H1 (cell line): ENCODE data around the gene RGS6. TPM values are rescaled to one million over a fixed set of nuclear protein-coding genes. Genes with fewer than 3 reads are reported as not detected.

Experiments used
- CTCF ChIA-PET: fragments of 300-600 bp; sonication (Branson Sonifier 250); formaldehyde crosslinking; loops from one replicate; lab custom pipeline; 2021; ENCODE audit not compliant: partially characterized antibody; lab: Charles Lee
- POLR2A ChIA-PET: fragments of 300-600 bp; sonication (Branson Sonifier 250); formaldehyde crosslinking; loops from one replicate; lab custom pipeline; 2021; ENCODE audit warnings: inconsistent platforms; ENCODE audit not compliant: partially characterized antibody; lab: Charles Lee
- DNase-seq, 2 experiments: peaks; one replicate each; pipeline versions ENCODE4 v3.0.0 to v3.0.0-alpha.2; 2010 to 2022; ENCODE audit warnings: low spot score in 2 of 2, low read depth in 1 of 2, mixed read lengths in 1 of 2
- FAIRE-seq: peaks from 2 replicates; lab custom pipeline; 2011; peaks lifted over from hg19 to GRCh38; lab: Jason Lieb, UNC
- H2AFZ ChIP-seq: 2 replicates; pipeline ENCODE4 v1.8.1; 2012; ENCODE audit warnings: low read length, inconsistent platforms
- H2AK5ac ChIP-seq: 2 replicates; pipeline ENCODE4 v1.6.1; 2013; ENCODE audit warnings: low read depth, low read length
- H2BK120ac ChIP-seq: replicated peaks from 2 replicates; pipeline ENCODE3; 2013; ENCODE audit warnings: low read depth, low read length, inconsistent platforms
- H2BK12ac ChIP-seq: 2 replicates; pipeline ENCODE4 v1.6.1; 2013; ENCODE audit warnings: low read depth, low read length
- H2BK15ac ChIP-seq: 2 replicates; pipeline ENCODE4 v1.6.1; 2013; ENCODE audit warnings: low read length
- H2BK20ac ChIP-seq: 2 replicates; pipeline ENCODE4 v1.6.1; 2013; ENCODE audit warnings: low read length
- H2BK5ac ChIP-seq: 2 replicates; pipeline ENCODE4 v1.6.1; 2013; ENCODE audit warnings: low read depth, low read length
- H3K14ac ChIP-seq: 2 replicates; pipeline ENCODE4 v1.6.1; 2013; ENCODE audit warnings: inconsistent platforms; ENCODE audit not compliant: insufficient read length
- H3K18ac ChIP-seq: 2 replicates; pipeline ENCODE4 v1.6.1; 2013; ENCODE audit warnings: low read length; ENCODE audit errors: extremely low read depth
- H3K23ac ChIP-seq: 2 replicates; pipeline ENCODE4 v1.6.1; 2013; ENCODE audit warnings: inconsistent platforms; ENCODE audit not compliant: insufficient read length
- H3K23me2 ChIP-seq: 2 replicates; pipeline ENCODE4 v1.6.1; 2013; ENCODE audit warnings: low read depth, low read length
- H3K27ac ChIP-seq: 2 replicates; pipeline ENCODE4 v1.6.1; 2011; ENCODE audit warnings: low read depth, low read length, inconsistent platforms
- H3K27me3 ChIP-seq, 4 experiments: replicated peaks in 1 of 4; 1 replicate in 1 of 4; 2 replicates in 3 of 4; pipeline versions ENCODE4 v1.6.1 to v1.8.1; 2011 to 2013; ENCODE audit warnings: low read length in 3 of 4, mild to moderate bottlenecking in 3 of 4, inconsistent platforms in 2 of 4, mixed read lengths in 2 of 4, moderate library complexity in 1 of 4; ENCODE audit not compliant: control insufficient read depth in 3 of 4, insufficient read depth in 3 of 4; ENCODE audit errors: extremely low read depth in 1 of 4
- H3K36me3 ChIP-seq, 4 experiments: 2 replicates each; pipeline versions ENCODE4 v1.6.1 to v1.8.1; 2011 to 2013; ENCODE audit warnings: mild to moderate bottlenecking in 4 of 4, low read length in 3 of 4, moderate library complexity in 2 of 4, control low read depth in 1 of 4, inconsistent platforms in 1 of 4; ENCODE audit not compliant: insufficient read depth in 4 of 4, control insufficient read depth in 2 of 4
- H3K4ac ChIP-seq: replicated peaks from 2 replicates; pipeline ENCODE3; 2013; ENCODE audit warnings: low read length, low read depth, mixed read lengths, inconsistent platforms; ENCODE audit not compliant: insufficient read length
- H3K4me1 ChIP-seq, 4 experiments: replicated peaks in 1 of 4; 1 replicate in 1 of 4; 2 replicates in 3 of 4; pipeline versions ENCODE4 v1.6.1 to v1.8.1; 2011 to 2013; ENCODE audit warnings: low read length in 3 of 4, inconsistent platforms in 2 of 4, mixed read lengths in 1 of 4; ENCODE audit not compliant: insufficient read depth in 4 of 4, control insufficient read depth in 3 of 4
- H3K4me2 ChIP-seq, 2 experiments: 2 replicates each; pipeline versions ENCODE4 v1.6.1 to v1.8.1; 2011 to 2013; ENCODE audit warnings: low read depth in 2 of 2, low read length in 2 of 2, control low read depth in 1 of 2, inconsistent platforms in 1 of 2, mild to moderate bottlenecking in 1 of 2; ENCODE audit not compliant: insufficient read depth in 1 of 2
- H3K4me3 ChIP-seq, 4 experiments: fragments of 200-600, 300-600 bp in 1 of 4; sonication (generic), shearing (Covaris generic), sonication (Bioruptor Twin) in 1 of 4; 2 replicates each; pipeline versions ENCODE4 v1.5.1 to v1.8.1; 2011 to 2016; ENCODE audit warnings: low read length in 4 of 4, low read depth in 3 of 4, control low read depth in 2 of 4, inconsistent platforms in 2 of 4, mild to moderate bottlenecking in 2 of 4, mixed read lengths in 1 of 4, moderate library complexity in 1 of 4; ENCODE audit not compliant: insufficient read depth in 2 of 4; ENCODE audit errors: extremely low read depth in 1 of 4
- H3K56ac ChIP-seq: replicated peaks from 2 replicates; pipeline ENCODE3; 2013; ENCODE audit warnings: low read depth, mild to moderate bottlenecking, mixed read lengths, low read length, inconsistent platforms; ENCODE audit not compliant: insufficient read length
- H3K79me1 ChIP-seq: 2 replicates; pipeline ENCODE4 v1.6.1; 2013; ENCODE audit warnings: low read depth, low read length, control low read depth
- H3K79me2 ChIP-seq, 2 experiments: 2 replicates each; pipeline versions ENCODE4 v1.6.1 to v1.8.1; 2012 to 2013; ENCODE audit warnings: low read length in 2 of 2, mild to moderate bottlenecking in 2 of 2, inconsistent platforms in 1 of 2; ENCODE audit not compliant: insufficient read depth in 2 of 2, control insufficient read depth in 1 of 2
- H3K9ac ChIP-seq, 4 experiments: replicated peaks in 1 of 4; 1 replicate in 1 of 4; 2 replicates in 3 of 4; pipeline versions ENCODE4 v1.6.1 to v1.8.1; 2011 to 2013; ENCODE audit warnings: low read depth in 3 of 4, low read length in 3 of 4, control low read depth in 2 of 4, mild to moderate bottlenecking in 2 of 4, moderate library complexity in 2 of 4, inconsistent platforms in 1 of 4; ENCODE audit errors: extremely low read depth in 1 of 4
- H3K9me3 ChIP-seq, 2 experiments: 2 replicates each; pipeline versions ENCODE4 v1.6.1 to v1.8.1; 2012 to 2013; ENCODE audit warnings: mild to moderate bottlenecking in 2 of 2, moderate library complexity in 2 of 2, control low read depth in 1 of 2, inconsistent platforms in 1 of 2, low read depth in 1 of 2, low read length in 1 of 2, mixed read lengths in 1 of 2; ENCODE audit not compliant: insufficient read depth in 2 of 2
- H4K20me1 ChIP-seq, 2 experiments: replicated peaks in 1 of 2; 2 replicates each; pipeline versions ENCODE3 to v1.8.1; 2011 to 2013; ENCODE audit warnings: inconsistent platforms in 2 of 2, low read length in 2 of 2, mild to moderate bottlenecking in 1 of 2; ENCODE audit not compliant: insufficient read depth in 2 of 2, control insufficient read depth in 1 of 2
- H4K5ac ChIP-seq: 2 replicates; pipeline ENCODE4 v1.6.1; 2013; ENCODE audit warnings: low read length, low read depth, mixed read lengths, inconsistent platforms; ENCODE audit not compliant: insufficient read length
- H4K8ac ChIP-seq: 2 replicates; pipeline ENCODE4 v1.8.0; 2013; ENCODE audit warnings: mild to moderate bottlenecking, moderate library complexity, low read length, inconsistent platforms; ENCODE audit not compliant: insufficient read depth; ENCODE audit errors: extremely low read depth
- H4K91ac ChIP-seq: replicated peaks from 2 replicates; pipeline ENCODE3; 2013; ENCODE audit warnings: low read length, mixed read lengths, inconsistent platforms; ENCODE audit not compliant: insufficient read length
- ASH2L ChIP-seq: fragments of 200-600, 300-600 bp; sonication (generic); IDR thresholded peaks from one replicate; pipeline ENCODE4 v1.7.1; 2017; ENCODE audit warnings: low read length
- BCL11A ChIP-seq, 2 experiments: IDR thresholded peaks; one replicate each; pipeline ENCODE4 v1.6.1; 2011; ENCODE audit warnings: low read depth in 2 of 2, low read length in 2 of 2, mild to moderate bottlenecking in 2 of 2
- CHD2 ChIP-seq: IDR thresholded peaks from 2 replicates; pipeline ENCODE4 v1.6.1; 2012; ENCODE audit warnings: low read length, improper control_type of control experiment
- KDM1A ChIP-seq: fragments of 200-600, 300-600 bp; sonication (generic); IDR thresholded peaks from 2 replicates; pipeline ENCODE4 v1.7.1; 2016; ENCODE audit warnings: mild to moderate bottlenecking, low read length, borderline replicate concordance
- RBBP5 ChIP-seq: IDR thresholded peaks from 2 replicates; pipeline ENCODE4 v1.7.1; 2012; ENCODE audit warnings: low read depth, mild to moderate bottlenecking, inconsistent platforms, low read length, moderate library complexity, borderline replicate concordance
- RNF2 ChIP-seq: fragments of 200-900, 300-1000 bp; sonication (generic); IDR thresholded peaks from 2 replicates; pipeline ENCODE4 v1.7.1; 2016; ENCODE audit warnings: borderline replicate concordance, low read depth, mild to moderate bottlenecking, antibody characterized with exemption, low read length; ENCODE audit not compliant: poor library complexity, severe bottlenecking; ENCODE audit errors: missing control alignments
- SIN3A ChIP-seq, 2 experiments: IDR thresholded peaks in 1 of 2; conservative IDR thresholded peaks in 1 of 2; 2 replicates each; pipeline ENCODE4 v1.6.1; 2011 to 2012; ENCODE audit warnings: low read length in 2 of 2, improper control_type of control experiment in 1 of 2, low read depth in 1 of 2, mild to moderate bottlenecking in 1 of 2
- SP1 ChIP-seq: IDR thresholded peaks from 2 replicates; pipeline ENCODE4 v1.6.1; 2011; ENCODE audit warnings: low read depth, low read length
- SP2 ChIP-seq: IDR thresholded peaks from 2 replicates; pipeline ENCODE4 v1.6.1; 2012; ENCODE audit warnings: mild to moderate bottlenecking, low read length, inconsistent platforms
- SRF ChIP-seq: IDR thresholded peaks from 2 replicates; pipeline ENCODE4 v1.6.1; 2011; ENCODE audit warnings: mild to moderate bottlenecking, low read depth, low read length, moderate library complexity
- WGBS, 2 experiments: shearing (Covaris generic) in 1 of 2; methylation state at CpG; one replicate each; pipeline versions ENCODE4 v1.1.6 to v1.1.7; 2013 to 2015; ENCODE audit warnings: low lambda C conversion rate in 2 of 2, mixed read lengths in 2 of 2, inconsistent platforms in 1 of 2, low coverage in 1 of 2, missing lambda C conversion rate in 1 of 2; ENCODE audit not compliant: insufficient replicate concordance in 2 of 2, insufficient coverage in 1 of 2, insufficient read length in 1 of 2; ENCODE audit errors: extremely low coverage in 1 of 2, missing lambda C conversion rate in 1 of 2; 5-methylcytosine and 5-hydroxymethylcytosine counted together
- polyA plus RNA-seq, 7 experiments: library from polyadenylated mRNA; depleted of rRNA in 3 of 7; stranded (reverse) in 5 of 7; unstranded in 2 of 7; fragments of >200 nt in 5 of 7; fragments of 200-250 nt in 2 of 7; gene quantifications; 1 replicate in 5 of 7; 2 replicates in 1 of 7; 4 replicates in 1 of 7; pipeline versions ENCODE4 v1.2.1 to v1.2.3, GENCODE V29; 2011 to 2013; ENCODE audit warnings: missing spikeins in 2 of 7, mixed read lengths in 2 of 7
- total RNA-seq: library from RNA; stranded (reverse); fragmentation: NEBNext Ultra II Directional; extraction: Animal tissue kit (Norgen Biotek cat#: 25700); gene quantifications from 2 replicates; pipeline ENCODE4 v1.2.1, GENCODE V29; 2021
- TF ChIP-seq, protein P1 (sequence below): IDR thresholded peaks from 2 replicates; pipeline ENCODE4 v1.6.1; 2012; ENCODE audit warnings: low read length, inconsistent platforms
- TF ChIP-seq, protein P2 (sequence below): IDR thresholded peaks from 2 replicates; pipeline ENCODE4 v1.6.1; 2011; ENCODE audit warnings: low read length, improper control_type of control experiment

Gene RGS6
- total and polyA plus RNA-seq, 2 of the 8 experiments (the other 6 are each of a cell fraction or from before 2014, with no cell fraction given) = 0.26 to 1.1 TPM

DNA sequence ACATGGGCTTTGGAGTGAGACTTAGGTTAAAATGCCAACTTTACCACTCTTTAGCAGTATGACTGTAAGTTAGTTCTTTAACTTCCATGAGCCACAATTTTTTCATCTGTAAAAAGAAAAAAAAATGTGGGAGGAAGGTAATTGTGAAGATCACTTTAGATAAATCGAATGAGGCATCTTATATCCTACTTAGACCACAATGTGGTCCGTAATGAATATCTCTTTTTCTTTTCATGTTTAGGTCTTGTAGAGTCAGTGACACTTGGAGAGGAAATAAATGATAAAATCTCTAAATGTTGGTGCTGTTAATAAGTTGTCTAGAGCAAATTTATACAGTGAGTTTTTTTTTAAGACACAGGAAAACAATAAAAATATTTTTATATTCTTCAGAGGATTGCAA, 34.3 kb downstream of the RGS6 start:
- no peak overlapping the region for H3K27ac ChIP-seq
- DNase-seq (no peak), FAIRE-seq (no peak)
- no peak overlapping the region for H3K14ac ChIP-seq
- H2BK20ac ChIP-seq = no peak overlapping the region
- no peak overlapping the region for H4K5ac ChIP-seq
- H4K8ac ChIP-seq = no peak overlapping the region
- H3K56ac ChIP-seq = no peak overlapping the region
- no peaks in the 10 kb centered on the region for H4K20me1 ChIP-seq
- peaks cover 0 to 2% (median under 1%) of the 10 kb centered on the region in 4 experiments; a peak in 2 of 7 replicates for H3K27me3 ChIP-seq
- POLR2A ChIA-PET = no interaction called here
- no peak overlapping the region for H2AK5ac ChIP-seq
- H3K23me2 ChIP-seq = no peaks in the 10 kb centered on the region
- no peak overlapping the region for H3K18ac ChIP-seq
- no peak overlapping the region for H2BK12ac ChIP-seq
- H3K4me2 ChIP-seq = no peak overlapping the region
- H3K79me2 ChIP-seq = no peaks in the 10 kb centered on the region
- no peak overlapping the region for H3K9ac ChIP-seq
- H3K79me1 ChIP-seq = no peaks in the 10 kb centered on the region
- no peak overlapping the region for H3K4ac ChIP-seq
- no peaks in the 10 kb centered on the region for H3K4me1 ChIP-seq
- no peak overlapping the region for H2BK120ac ChIP-seq
- no peak overlapping the region for H2BK15ac ChIP-seq
- no peak overlapping the region for H3K4me3 ChIP-seq
- no peaks in the 10 kb centered on the region for H3K36me3 ChIP-seq
- no peak overlapping the region for H3K23ac ChIP-seq
- H2AFZ ChIP-seq = no peak overlapping the region
- no peak overlapping the region for H4K91ac ChIP-seq
- no peak overlapping the region for H2BK5ac ChIP-seq
- 84% methylated on average over 2 of the region's 2 CpGs; no CpG with 5 or more reads in 1 of the 2 experiments for WGBS, 2 experiments
- CTCF ChIA-PET = no interaction called here
- no peaks in the 10 kb centered on the region for H3K9me3 ChIP-seq
- TF ChIP-seq SP2 = no peak
- no peak for TF ChIP-seq CHD2
- no peak for TF ChIP-seq RNF2
- no peak for TF ChIP-seq SRF
- no peak for TF ChIP-seq RBBP5
- no peak for TF ChIP-seq SIN3A (conservative IDR thresholded peaks at IDR 0.05 in 1 of 2, IDR thresholded peaks at IDR 0.05 in 1 of 2; ENCODE audit: low read depth in 1 of 2, low read length in 2 of 2)
- no peak for TF ChIP-seq SP1
- TF ChIP-seq KDM1A = no peak
- TF ChIP-seq, protein P1, sequence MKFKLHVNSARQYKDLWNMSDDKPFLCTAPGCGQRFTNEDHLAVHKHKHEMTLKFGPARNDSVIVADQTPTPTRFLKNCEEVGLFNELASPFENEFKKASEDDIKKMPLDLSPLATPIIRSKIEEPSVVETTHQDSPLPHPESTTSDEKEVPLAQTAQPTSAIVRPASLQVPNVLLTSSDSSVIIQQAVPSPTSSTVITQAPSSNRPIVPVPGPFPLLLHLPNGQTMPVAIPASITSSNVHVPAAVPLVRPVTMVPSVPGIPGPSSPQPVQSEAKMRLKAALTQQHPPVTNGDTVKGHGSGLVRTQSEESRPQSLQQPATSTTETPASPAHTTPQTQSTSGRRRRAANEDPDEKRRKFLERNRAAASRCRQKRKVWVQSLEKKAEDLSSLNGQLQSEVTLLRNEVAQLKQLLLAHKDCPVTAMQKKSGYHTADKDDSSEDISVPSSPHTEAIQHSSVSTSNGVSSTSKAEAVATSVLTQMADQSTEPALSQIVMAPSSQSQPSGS = no peak
- TF ChIP-seq, protein P2, sequence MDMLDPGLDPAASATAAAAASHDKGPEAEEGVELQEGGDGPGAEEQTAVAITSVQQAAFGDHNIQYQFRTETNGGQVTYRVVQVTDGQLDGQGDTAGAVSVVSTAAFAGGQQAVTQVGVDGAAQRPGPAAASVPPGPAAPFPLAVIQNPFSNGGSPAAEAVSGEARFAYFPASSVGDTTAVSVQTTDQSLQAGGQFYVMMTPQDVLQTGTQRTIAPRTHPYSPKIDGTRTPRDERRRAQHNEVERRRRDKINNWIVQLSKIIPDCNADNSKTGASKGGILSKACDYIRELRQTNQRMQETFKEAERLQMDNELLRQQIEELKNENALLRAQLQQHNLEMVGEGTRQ = no peak
- TF ChIP-seq BCL11A (IDR thresholded peaks at IDR 0.05; ENCODE audit: low read depth in 2 of 2, low read length in 2 of 2) = no peak
- no peak for TF ChIP-seq ASH2L
